ENCODE measurements around the gene ZBTB48.
"Not testable (repeated sequence)": the region's sequence is repeated elsewhere in the genome, so short reads cannot be mapped to it uniquely, and the experiment has no call there.

ZBTB48 gene

GRCh38 chr1:6579374-6580118, at the start of gene ZBTB48:
Gene ZBTB48, plus strand, starts transcription at chr1:6579994. Its CDS starts 616 bp downstream, at chr1:6580610.
- DNase-seq: peak; percentile 98 to 100 (median 100)
- intact Hi-C loops (cut with DNase I): no loop called here

- DNase-seq: no peak
- intact Hi-C loops (cut with DNase I): no loop called here
Measured at GRCh38 chr1:6530504-6531160, 49.2 kb upstream of the ZBTB48 start.

GRCh38 chr1:6531996-6532395, 47.8 kb upstream of the ZBTB48 start:
- intact Hi-C loops (cut with DNase I): no loop called here
- DNase-seq: no peak

GRCh38 chr1:6534248-6534822, 45.5 kb upstream of the ZBTB48 start:
- intact Hi-C loops (cut with DNase I): no loop called here
- DNase-seq: no peak

- intact Hi-C loops (cut with DNase I): no loop called here
- no peak for DNase-seq
Measured at GRCh38 chr1:6535214-6535613, 44.6 kb upstream of the ZBTB48 start.

- intact Hi-C loops (cut with DNase I): no loop called here
- DNase-seq: peak in 5 of 42 donors; percentile 4 to 54 (median 44)
Measured at GRCh38 chr1:6536291-6536690, 43.5 kb upstream of the ZBTB48 start.

GRCh38 chr1:6538956-6539355, 40.8 kb upstream of the ZBTB48 start:
- DNase-seq: no peak
- intact Hi-C loops (cut with DNase I): no loop called here

GRCh38 chr1:6544831-6545230, 35.0 kb upstream of the ZBTB48 start:
- intact Hi-C loops (cut with DNase I): no loop called here
- DNase-seq: no peak

- intact Hi-C loops (cut with DNase I): no loop called here
- DNase-seq: no peak
Measured at GRCh38 chr1:6545276-6546112, 34.3 kb upstream of the ZBTB48 start.

- no peak for DNase-seq
- intact Hi-C loops (cut with DNase I): no loop called here
Measured at GRCh38 chr1:6546326-6546725, 33.5 kb upstream of the ZBTB48 start.

- DNase-seq: no peak
- intact Hi-C loops (cut with DNase I): no loop called here
Measured at GRCh38 chr1:6547301-6547700, 32.5 kb upstream of the ZBTB48 start.

- peak; percentile 82 to 98 (median 96) for DNase-seq
- intact Hi-C loops (cut with DNase I): loop anchor here (10.0 kb wide), 1 partner anchor 51 kb away; the partner anchor contains the start of gene KLHL21
Measured at GRCh38 chr1:6554031-6554906, 25.5 kb upstream of the ZBTB48 start, which contains the start of gene NOL9. Gene NOL9, minus strand, starts transcription at chr1:6554513. Its CDS starts 11 bp downstream, at chr1:6554502.

- intact Hi-C loops (cut with DNase I): loop anchor here (5.0 to 10.0 kb wide), 2 partner anchors 50 to 147 kb away; partner anchors contain the start of genes DNAJC11 and KLHL21
- DNase-seq: peak in 39 of 42 donors; percentile 5 to 67 (median 37)
Measured at GRCh38 chr1:6554907-6555778, 24.7 kb upstream of the ZBTB48 start, which contains the start of gene TAS1R1. Gene TAS1R1, plus strand, starts transcription at chr1:6555307. Its CDS starts 67 bp downstream, at chr1:6555374.

- no peak for DNase-seq
- intact Hi-C loops (cut with DNase I): loop anchor here (5.0 to 10.0 kb wide), 2 partner anchors 47 to 145 kb away; partner anchors contain the start of genes DNAJC11 and KLHL21
Measured at GRCh38 chr1:6557597-6557996, 22.2 kb upstream of the ZBTB48 start.

- intact Hi-C loops (cut with DNase I): loop anchor here (5.0 to 10.0 kb wide), 2 partner anchors 46 to 143 kb away; partner anchors contain the start of genes DNAJC11 and KLHL21
- DNase-seq: not testable (repeated sequence)
Measured at GRCh38 chr1:6559161-6559560, 20.6 kb upstream of the ZBTB48 start.

GRCh38 chr1:6560267-6560666, 19.5 kb upstream of the ZBTB48 start:
- intact Hi-C loops (cut with DNase I): no loop called here

GRCh38 chr1:6569033-6569432, 10.8 kb upstream of the ZBTB48 start:
- intact Hi-C loops (cut with DNase I): no loop called here
- no peak for DNase-seq

More at GRCh38 chr1:6560267-6560666, 19.5 kb upstream of the ZBTB48 start:
- no peak for DNase-seq
